Measurements from ENCODE around the gene MCUB.

GRCh38 chr4:109592367-109592766 lies 32.3 kb downstream of the MCUB start:
- no peak for TF ChIP-seq CTCF (IDR thresholded peaks at IDR 0.05)
- TF ChIP-seq POLR2A (IDR thresholded peaks at IDR 0.05) = no peak
- no peak for TF ChIP-seq EP300 (IDR thresholded peaks at IDR 0.05)
